Measurements from ENCODE around the gene KLHL33.

KLHL33 gene

GRCh38 chr14:20429801-20430669 is 5.9 kb downstream of the KLHL33 start:
- Histone ChIP-seq H3K27ac (no peak overlapping the region), H3K4me1 (peaks cover 0 to 10% (median 6%) of the 10 kb centered on the region in 4 donors), H3K27me3 (no peaks in the 10 kb centered on the region), H3K36me3 (no peaks in the 10 kb centered on the region), H3K4me3 (no peak overlapping the region), H3K9me3 (no peaks in the 10 kb centered on the region)
- no peak for TF ChIP-seq CTCF (IDR thresholded peaks at IDR 0.05)
- intact Hi-C loops (cut with DNase I; ENCODE audit: low total_unique reads) = no loop called here
- DNase-seq = no peak

DNA sequence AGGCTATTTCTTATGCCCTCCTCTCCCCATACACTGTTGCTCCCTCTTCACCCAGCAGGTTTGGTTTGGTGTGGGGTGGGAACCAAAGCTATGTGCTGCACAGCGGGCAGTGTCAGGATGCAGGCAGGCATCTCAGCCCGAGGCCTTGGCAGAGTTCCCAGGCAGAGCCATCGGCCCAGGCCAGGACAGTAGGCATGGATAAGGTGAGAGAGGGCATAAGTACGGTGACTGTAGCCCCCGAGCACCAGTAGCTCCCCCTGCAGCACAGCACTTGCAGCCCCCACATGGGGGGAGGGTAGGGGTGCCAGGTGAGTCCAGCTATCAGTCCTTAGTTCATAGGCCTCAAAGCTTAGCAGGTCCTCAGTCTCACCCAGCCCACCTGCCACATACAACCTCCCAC is 7.2 kb downstream of the KLHL33 start:
- Histone ChIP-seq H3K36me3 (no peaks in the 10 kb centered on the region), H3K27me3 (no peaks in the 10 kb centered on the region), H3K27ac (no peak overlapping the region), H3K9me3 (no peaks in the 10 kb centered on the region), H3K4me3 (no peak overlapping the region), H3K4me1 (peaks cover 0 to 3% (median 0%) of the 10 kb centered on the region in 4 donors)
- no peak for DNase-seq
- TF ChIP-seq CTCF (IDR thresholded peaks at IDR 0.05) = no peak
- intact Hi-C loops (cut with DNase I; ENCODE audit: low total_unique reads) = no loop called here

GRCh38 chr14:20428010-20428365 is 8.0 kb downstream of the KLHL33 start:
- H3K36me3 ChIP-seq = no peaks in the 10 kb centered on the region
- H3K27ac ChIP-seq = no peak overlapping the region
- DNase-seq = no peak
- H3K27me3 ChIP-seq = no peaks in the 10 kb centered on the region
- intact Hi-C loops (cut with DNase I; ENCODE audit: low total_unique reads) = no loop called here
- TF ChIP-seq CTCF (IDR thresholded peaks at IDR 0.05) = no peak
- H3K4me3 ChIP-seq = no peak overlapping the region
- H3K4me1 ChIP-seq = peaks cover 0 to 3% (median 0%) of the 10 kb centered on the region in 4 donors
- no peaks in the 10 kb centered on the region for H3K9me3 ChIP-seq

DNA sequence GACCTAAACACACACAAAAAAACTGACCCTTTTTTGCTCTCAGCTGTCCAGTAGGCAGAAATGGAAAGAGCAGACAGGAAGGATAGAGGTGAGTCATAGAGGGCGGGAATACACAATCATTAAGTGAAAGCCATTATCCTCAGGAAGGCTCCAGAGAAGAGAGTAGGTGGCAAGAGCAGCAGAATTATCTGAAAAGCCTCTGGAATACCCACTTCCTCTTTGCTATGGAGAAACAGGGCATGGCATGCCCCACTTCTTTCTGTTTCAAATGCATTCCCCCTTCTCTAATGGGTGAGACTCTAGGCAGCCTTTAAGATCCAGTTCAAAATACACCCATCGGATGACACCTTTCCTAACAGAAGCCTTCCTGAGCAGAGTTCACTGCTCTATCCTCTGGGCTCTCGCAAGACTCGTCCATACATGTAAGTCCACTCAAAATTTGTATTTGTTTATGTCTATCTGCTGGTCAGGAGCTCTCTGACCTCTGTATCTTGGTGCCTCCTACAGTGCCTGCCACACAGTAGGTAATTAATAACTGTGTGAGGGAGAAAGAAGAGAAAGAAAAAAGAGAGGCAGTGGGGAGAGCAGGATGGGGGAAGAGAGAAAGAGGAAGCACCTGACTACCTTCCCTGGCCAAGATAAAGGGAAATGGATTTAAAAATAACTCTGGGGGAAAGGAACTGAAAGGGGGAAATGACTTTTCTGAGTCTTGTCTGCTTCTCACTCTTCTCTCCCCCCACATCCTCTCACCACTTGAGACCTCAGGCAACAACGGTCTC is 8.5 kb downstream of the KLHL33 start:
- Histone ChIP-seq H3K4me1 (peaks cover 0 to 3% (median 0%) of the 10 kb centered on the region in 4 donors), H3K4me3 (no peak overlapping the region), H3K36me3 (no peaks in the 10 kb centered on the region), H3K27ac (no peak overlapping the region), H3K9me3 (no peaks in the 10 kb centered on the region), H3K27me3 (no peaks in the 10 kb centered on the region)
- no peak for TF ChIP-seq CTCF (IDR thresholded peaks at IDR 0.05)
- intact Hi-C loops (cut with DNase I; ENCODE audit: low total_unique reads) = no loop called here
- DNase-seq = no peak

DNA sequence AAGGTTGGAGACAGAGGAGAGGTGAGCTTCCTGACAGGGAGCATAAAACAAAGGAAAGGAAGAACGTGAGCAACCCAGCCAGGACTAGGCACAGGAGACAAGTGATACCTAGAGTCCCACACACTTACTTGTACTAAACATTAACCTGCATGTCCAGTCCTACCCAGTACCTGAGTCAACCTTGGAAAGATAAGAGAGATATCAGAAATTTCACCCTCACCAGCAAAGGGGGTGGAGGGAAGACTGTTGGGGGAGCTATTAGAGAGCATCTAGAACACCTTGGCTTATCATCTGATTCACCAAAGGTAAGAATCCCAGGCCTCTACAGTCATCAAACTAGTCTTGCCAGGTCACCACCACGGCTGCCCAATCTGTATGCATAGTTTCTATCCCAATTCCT is 11.1 kb downstream of the KLHL33 start:
- intact Hi-C loops (cut with DNase I; ENCODE audit: low total_unique reads) = no loop called here

More for the DNA sequence above, 11.1 kb downstream of the KLHL33 start:
- H3K27me3 ChIP-seq = no peaks in the 10 kb centered on the region
- H3K4me1 ChIP-seq = peaks cover 0 to 1% (median 0%) of the 10 kb centered on the region in 4 donors
- no peak for DNase-seq
- no peaks in the 10 kb centered on the region for H3K9me3 ChIP-seq
- no peaks in the 10 kb centered on the region for H3K36me3 ChIP-seq
- TF ChIP-seq CTCF (IDR thresholded peaks at IDR 0.05) = no peak
- H3K4me3 ChIP-seq = no peak overlapping the region
- no peak overlapping the region for H3K27ac ChIP-seq
